ENCODE measurements around the gene MIS18A.
A peak's percentile ranks its signal among the peaks of the same experiment; 100 is the strongest.
"Not testable (repeated sequence)": the region's sequence is repeated elsewhere in the genome, so short reads cannot be mapped to it uniquely, and the experiment has no call there.

The MIS18A gene

GRCh38 chr21:32278518-32279376, at the start of gene MIS18A:
TSS of gene MIS18A (minus strand) at chr21:32279049. CDS start at chr21:32279014, 35 bp downstream.
- DNase-seq (peak; percentile 99), ATAC-seq (peak; percentile 90)

- no peak for ATAC-seq
- no peak for DNase-seq
These were observed 49.7 kb upstream of the MIS18A start for GRCh38 chr21:32328595-32328994.

GRCh38 chr21:32325706-32326105, 46.9 kb upstream of the MIS18A start:
- ATAC-seq (no peak), DNase-seq (no peak)

- ATAC-seq (no peak), DNase-seq (no peak)
These were observed 43.8 kb upstream of the MIS18A start for GRCh38 chr21:32322676-32323075.

- DNase-seq = no peak
These were observed 43.3 kb upstream of the MIS18A start for GRCh38 chr21:32322103-32322502.

GRCh38 chr21:32321480-32321879, 42.6 kb upstream of the MIS18A start:
- no peak for DNase-seq
- ATAC-seq = no peak

More at GRCh38 chr21:32322103-32322502, 43.3 kb upstream of the MIS18A start:
- no peak for ATAC-seq

GRCh38 chr21:32320726-32321125, 41.9 kb upstream of the MIS18A start:
- no peak for DNase-seq
- ATAC-seq = no peak

- ATAC-seq (no peak), DNase-seq (no peak)
These were observed 41.2 kb upstream of the MIS18A start for GRCh38 chr21:32320059-32320458.

GRCh38 chr21:32319012-32319411, 40.2 kb upstream of the MIS18A start:
- DNase-seq = no peak
- no peak for ATAC-seq

GRCh38 chr21:32317726-32318125, 38.9 kb upstream of the MIS18A start:
- DNase-seq = no peak
- no peak for ATAC-seq

GRCh38 chr21:32316361-32317215, 37.7 kb upstream of the MIS18A start:
- no peak for DNase-seq

GRCh38 chr21:32315511-32316281, 36.8 kb upstream of the MIS18A start:
- DNase-seq (no peak), ATAC-seq (no peak)

More at GRCh38 chr21:32316361-32317215, 37.7 kb upstream of the MIS18A start:
- ATAC-seq = peak; percentile 32

- DNase-seq (no peak), ATAC-seq (no peak)
These were observed 36.0 kb upstream of the MIS18A start for GRCh38 chr21:32314806-32315205.

- ATAC-seq = no peak
- no peak for DNase-seq
These were observed 34.1 kb upstream of the MIS18A start for GRCh38 chr21:32312976-32313375.

GRCh38 chr21:32312326-32312725, 33.5 kb upstream of the MIS18A start:
- DNase-seq (no peak), ATAC-seq (no peak)

- no peak for DNase-seq
- peak; percentile 14 for ATAC-seq
These were observed 32.8 kb upstream of the MIS18A start for GRCh38 chr21:32311621-32312020.

- peak; percentile 31 for ATAC-seq
- not testable (repeated sequence) for DNase-seq
These were observed 32.1 kb upstream of the MIS18A start for GRCh38 chr21:32310976-32311375.

- ATAC-seq = no peak
- no peak for DNase-seq
These were observed 31.1 kb upstream of the MIS18A start for GRCh38 chr21:32309906-32310460.

GRCh38 chr21:32308696-32309095, 29.8 kb upstream of the MIS18A start:
- ATAC-seq = no peak
- no peak for DNase-seq

- no peak for DNase-seq
- ATAC-seq = no peak
These were observed 28.9 kb upstream of the MIS18A start for GRCh38 chr21:32307706-32308105.

- ATAC-seq (peak; percentile 20), DNase-seq (no peak)
These were observed 27.4 kb upstream of the MIS18A start for GRCh38 chr21:32306021-32306780.
